Progenitor cell of endocrine pancreas (in vitro differentiated cells): Measurements from ENCODE around the gene MYO7B. TPM values are rescaled to one million over a fixed set of nuclear protein-coding genes. Genes with fewer than 3 reads are reported as not detected.

Source experiments
- DNase-seq: peaks from one replicate; pipeline ENCODE4 v3.0.0; 2021; ENCODE audit warnings: low spot score; ENCODE audit not compliant: unreplicated experiment
- H3K27ac Mint-ChIP-seq: 2 replicates; pipeline ENCODE4 v1.8.0; 2021; ENCODE audit warnings: mild to moderate bottlenecking, moderate library complexity, mixed read lengths
- H3K27me3 Mint-ChIP-seq: 2 replicates; pipeline ENCODE4 v1.8.0; 2021; ENCODE audit warnings: mixed read lengths
- H3K36me3 Mint-ChIP-seq: 2 replicates; pipeline ENCODE4 v1.8.0; 2022; ENCODE audit warnings: mixed read lengths; ENCODE audit not compliant: insufficient read depth
- H3K4me1 Mint-ChIP-seq: 2 replicates; pipeline ENCODE4 v1.8.0; 2021; ENCODE audit warnings: low read depth, mixed read lengths
- H3K4me3 Mint-ChIP-seq: 2 replicates; pipeline ENCODE4 v1.8.0; 2021; ENCODE audit warnings: low read depth, mild to moderate bottlenecking, moderate library complexity, mixed read lengths
- H3K9me3 Mint-ChIP-seq: 2 replicates; pipeline ENCODE4 v1.8.0; 2021; ENCODE audit warnings: low read depth, mixed read lengths
- CTCF ChIP-seq: fragments of 200-600 bp; sonication (generic); IDR thresholded peaks from one replicate; pipeline ENCODE4 v1.5.0; 2021; ENCODE audit warnings: antibody characterized with exemption, mild to moderate bottlenecking; ENCODE audit not compliant: unreplicated experiment
- total RNA-seq: library from RNA; stranded (reverse); gene quantifications from 2 replicates; pipeline ENCODE4 v1.2.1, GENCODE V29; 2021

Gene MYO7B
- total RNA-seq, 1 donor from 2014 or later = not detected

GRCh38 chr2:127651971-127652550, 116.6 kb downstream of the MYO7B start:
- no peak for TF ChIP-seq CTCF
- H3K4me3 Mint-ChIP-seq = no peak overlapping the region
- no peak overlapping the region for H3K27ac Mint-ChIP-seq
- H3K4me1 Mint-ChIP-seq = peaks cover 4% of the 10 kb centered on the region
- no peaks in the 10 kb centered on the region for H3K36me3 Mint-ChIP-seq
- DNase-seq = no peak
- H3K27me3 Mint-ChIP-seq = peaks cover 9% of the 10 kb centered on the region
- H3K9me3 Mint-ChIP-seq = no peaks in the 10 kb centered on the region

GRCh38 chr2:127652786-127653357, 117.4 kb downstream of the MYO7B start:
- no peaks in the 10 kb centered on the region for H3K36me3 Mint-ChIP-seq
- TF ChIP-seq CTCF = no peak
- peaks cover 5% of the 10 kb centered on the region for H3K27me3 Mint-ChIP-seq
- no peak for DNase-seq
- H3K9me3 Mint-ChIP-seq = no peaks in the 10 kb centered on the region
- H3K27ac Mint-ChIP-seq = no peak overlapping the region
- no peak overlapping the region for H3K4me3 Mint-ChIP-seq
- H3K4me1 Mint-ChIP-seq = peaks cover 4% of the 10 kb centered on the region

- Mint-ChIP-seq H3K27ac (no peak overlapping the region), H3K4me1 (peaks cover 2% of the 10 kb centered on the region), H3K36me3 (no peaks in the 10 kb centered on the region), H3K27me3 (peaks cover 3% of the 10 kb centered on the region), H3K4me3 (no peak overlapping the region), H3K9me3 (no peaks in the 10 kb centered on the region)
- no peak for DNase-seq
- TF ChIP-seq CTCF = no peak
Measured at GRCh38 chr2:127653421-127654083, 118.1 kb downstream of the MYO7B start.

DNA sequence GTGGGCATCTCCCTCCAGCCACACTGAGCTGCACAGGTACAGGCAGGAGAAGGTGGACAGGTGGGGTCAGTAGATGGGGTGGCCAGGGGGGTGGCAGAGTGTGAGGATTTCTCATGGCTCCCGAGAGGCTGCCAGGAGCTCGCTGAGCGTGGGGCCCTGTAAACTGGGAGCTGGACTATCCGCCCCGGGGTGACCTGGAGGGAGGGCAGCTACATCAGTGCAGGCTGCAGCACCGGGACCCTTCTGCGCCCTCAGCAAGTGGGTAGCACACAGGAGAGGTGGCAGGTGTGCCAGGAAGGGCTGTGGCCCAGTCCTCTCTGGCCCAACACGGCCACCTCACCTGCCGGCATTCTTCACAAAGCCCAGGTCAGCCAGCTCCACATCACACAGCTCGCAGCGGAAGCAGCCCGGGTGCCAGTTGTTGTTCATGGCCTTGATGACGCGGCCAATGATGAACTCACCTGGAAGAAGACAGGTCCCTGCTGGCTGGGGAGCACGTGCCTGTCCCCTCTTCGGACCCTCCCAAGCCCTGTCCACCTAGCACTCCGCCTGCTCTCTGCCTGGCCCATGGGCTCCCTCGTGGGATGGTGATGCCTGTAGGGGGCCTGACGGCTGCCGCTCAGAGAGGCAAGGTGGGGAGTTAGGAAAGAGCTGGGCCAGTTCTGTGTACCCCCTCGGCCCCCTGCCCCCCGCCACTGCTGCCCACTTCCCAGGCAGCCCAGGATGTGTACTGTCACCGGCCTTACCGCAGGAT, 118.8 kb downstream of the MYO7B start:
- peaks cover 2% of the 10 kb centered on the region for H3K4me1 Mint-ChIP-seq
- DNase-seq = no peak
- no peaks in the 10 kb centered on the region for H3K9me3 Mint-ChIP-seq
- peaks cover 3% of the 10 kb centered on the region for H3K27me3 Mint-ChIP-seq
- H3K27ac Mint-ChIP-seq = no peak overlapping the region
- TF ChIP-seq CTCF = no peak
- no peaks in the 10 kb centered on the region for H3K36me3 Mint-ChIP-seq
- H3K4me3 Mint-ChIP-seq = no peak overlapping the region

GRCh38 chr2:127654838-127655175, 119.3 kb downstream of the MYO7B start:
- Mint-ChIP-seq H3K27me3 (no peaks in the 10 kb centered on the region), H3K4me3 (no peak overlapping the region)

More at GRCh38 chr2:127654838-127655175, 119.3 kb downstream of the MYO7B start:
- TF ChIP-seq CTCF = no peak
- Mint-ChIP-seq H3K9me3 (no peaks in the 10 kb centered on the region), H3K36me3 (no peaks in the 10 kb centered on the region), H3K4me1 (no peaks in the 10 kb centered on the region), H3K27ac (no peak overlapping the region)
- no peak for DNase-seq
